CD1c-positive myeloid dendritic cell (primary cell): Measurements from ENCODE around the gene CEBPG.

Experiments
- DNase-seq: peaks from one replicate; pipeline ENCODE4 v3.0.0-alpha.2; 2016; ENCODE audit errors: extremely low spot score

The CEBPG gene

DNA sequence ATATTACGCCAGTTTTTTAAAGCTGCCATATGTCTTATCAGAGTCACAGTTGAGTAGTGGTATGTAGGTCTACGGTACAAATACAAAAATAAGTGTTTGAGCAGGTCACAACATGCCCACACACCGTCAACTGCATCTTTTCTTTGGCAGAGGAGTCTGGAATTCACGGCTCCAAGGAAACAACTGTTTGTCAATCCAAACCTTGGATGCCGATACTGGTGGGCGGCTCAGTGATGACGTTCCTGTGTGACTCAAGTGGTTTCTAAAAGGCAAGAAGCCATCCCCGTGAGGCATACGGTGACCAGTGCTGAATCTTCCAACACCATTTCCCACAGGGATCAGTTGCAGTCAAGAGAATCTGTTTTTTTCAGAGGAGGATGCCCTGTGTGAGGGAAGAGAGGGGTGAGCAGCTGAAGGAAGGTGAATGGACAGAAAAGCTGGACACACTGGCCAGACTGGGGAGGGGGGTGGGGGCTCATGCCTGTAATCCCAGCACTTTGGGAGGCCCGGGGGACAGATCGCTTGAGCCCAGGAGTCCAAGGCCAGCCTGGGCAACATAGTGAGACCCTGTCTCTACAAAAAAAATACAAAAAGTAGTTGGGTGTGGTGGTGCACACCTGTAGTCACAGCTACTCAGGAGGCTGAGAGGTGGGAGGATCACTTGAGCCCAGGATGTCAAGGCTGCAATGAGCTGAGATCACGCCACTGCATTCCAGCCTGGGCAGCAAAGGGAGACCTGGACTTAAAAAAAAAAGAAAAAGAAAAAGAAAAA lies 22.8 kb upstream of the CEBPG start:
- DNase-seq, result peak; percentile 32

GRCh38 chr19:33355535-33355934 lies 18.0 kb upstream of the CEBPG start:
- DNase-seq, result no peak

GRCh38 chr19:33357556-33357955 lies 16.0 kb upstream of the CEBPG start:
- no peak for DNase-seq

GRCh38 chr19:33358408-33358807 lies 15.1 kb upstream of the CEBPG start:
- no peak for DNase-seq

DNA sequence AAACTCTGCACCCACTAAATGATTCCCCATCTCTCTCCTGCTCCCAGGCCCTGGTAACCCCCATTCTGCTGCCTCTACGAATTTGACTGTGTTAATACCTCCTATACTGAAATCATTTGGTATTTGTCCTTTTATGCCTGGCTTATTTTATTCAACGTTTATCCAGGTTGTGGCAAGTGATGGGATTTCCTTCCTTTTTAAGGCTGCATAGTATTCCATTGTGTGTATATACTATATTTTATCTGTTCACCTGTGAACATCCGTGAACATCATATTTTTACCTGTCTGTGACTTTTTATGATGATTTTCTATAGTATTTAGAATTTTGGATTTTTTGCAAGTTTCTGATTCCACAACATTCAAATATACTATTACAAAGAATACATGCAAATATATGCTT lies 13.9 kb upstream of the CEBPG start:
- DNase-seq, result no peak

DNA sequence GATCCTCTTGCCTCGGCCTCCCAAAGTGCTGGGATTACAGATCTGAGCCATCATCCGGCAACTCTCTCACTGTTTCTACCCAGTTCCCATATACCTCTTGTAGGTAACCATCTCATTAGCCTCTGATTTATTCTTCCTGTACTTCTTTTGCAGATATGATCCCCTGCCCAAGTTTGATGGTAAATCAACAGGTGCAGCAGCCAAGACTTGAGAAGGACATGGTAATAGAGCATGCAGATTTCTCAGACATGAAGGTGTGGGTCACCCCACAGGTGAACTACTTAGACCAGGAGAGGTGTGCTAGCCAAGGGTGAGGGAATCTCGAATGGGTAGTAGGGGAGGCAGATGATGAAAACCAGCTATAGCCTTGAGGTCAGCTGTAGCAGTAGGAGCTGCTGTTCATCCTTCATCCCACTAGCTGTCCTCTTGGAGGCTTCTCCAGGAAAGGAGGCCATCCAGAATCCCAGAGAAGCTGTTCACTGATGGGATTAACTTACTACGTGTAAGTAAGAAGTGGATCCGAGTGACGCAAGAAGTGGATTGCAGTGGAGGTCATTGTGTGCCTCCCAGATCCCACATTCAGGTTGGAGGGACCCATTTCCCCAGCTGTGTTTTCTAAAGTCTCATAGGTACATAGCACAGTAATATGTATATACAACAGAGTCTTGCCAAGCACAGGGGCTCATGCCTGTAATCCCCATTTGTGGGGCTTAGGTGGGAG lies 10.8 kb upstream of the CEBPG start:
- DNase-seq, result no peak

- no peak for DNase-seq
Measured at GRCh38 chr19:33363476-33363875, 10.0 kb upstream of the CEBPG start.

DNA sequence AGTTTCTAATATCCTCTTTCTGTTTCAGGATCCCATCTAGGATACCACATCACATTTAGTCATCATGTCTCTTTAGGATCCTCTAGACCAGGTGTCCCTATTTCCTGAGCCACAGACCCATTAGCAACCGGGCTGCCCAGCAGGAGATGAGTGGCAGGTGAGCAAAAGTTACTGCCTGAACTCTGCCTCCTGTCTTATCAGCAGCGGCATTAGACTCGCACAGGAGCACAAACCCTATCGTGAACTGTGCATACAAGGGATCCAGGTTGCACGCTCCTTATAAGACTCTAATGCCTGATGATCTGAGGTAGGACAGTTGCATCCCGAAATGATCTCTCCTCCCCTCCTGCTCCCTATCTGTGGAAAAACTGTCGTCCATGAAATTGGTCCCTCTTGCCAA lies 7.8 kb upstream of the CEBPG start:
- no peak for DNase-seq

DNA sequence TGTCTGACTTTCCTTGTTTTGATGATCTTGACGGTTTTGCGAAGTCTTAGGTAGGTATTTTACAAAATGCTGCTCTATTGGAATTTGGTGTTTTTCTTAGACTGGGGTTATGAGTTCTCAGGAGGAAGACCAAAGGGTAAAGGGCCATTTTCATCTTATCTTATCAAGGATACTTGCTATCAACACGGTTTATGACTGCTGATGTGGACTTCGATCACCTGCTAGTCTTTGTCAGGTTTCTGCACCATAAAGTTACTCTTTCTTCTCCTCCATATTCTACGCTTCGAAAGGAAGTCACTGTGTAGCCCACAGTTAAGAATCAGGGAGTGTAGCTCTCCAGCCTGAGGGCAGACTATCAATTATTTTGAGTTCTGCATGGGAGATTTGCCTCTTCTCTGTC lies 7.4 kb upstream of the CEBPG start:
- DNase-seq, result no peak

DNA sequence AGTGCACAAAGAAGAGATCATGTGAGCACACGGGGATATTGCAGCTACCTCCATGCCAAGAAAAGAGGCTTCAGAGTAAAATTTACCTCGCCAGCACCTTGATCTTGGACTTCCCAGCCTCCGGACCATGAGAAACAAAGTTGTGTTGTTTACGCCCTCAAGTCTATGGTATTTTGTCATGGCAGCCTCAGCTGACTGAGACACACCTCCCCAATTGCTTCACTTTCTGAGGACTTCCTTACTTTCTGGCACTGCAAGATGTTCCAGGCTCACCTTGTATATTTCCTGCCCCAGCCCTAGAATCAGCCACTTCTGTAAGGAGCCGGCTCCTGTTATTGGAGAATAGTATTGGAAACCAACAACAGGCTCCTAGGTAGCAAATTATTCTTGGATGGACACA lies 6.6 kb upstream of the CEBPG start:
- no peak for DNase-seq

- no peak for DNase-seq
Measured at GRCh38 chr19:33368074-33368864, 5.2 kb upstream of the CEBPG start.

- DNase-seq, result no peak
Measured at GRCh38 chr19:33370783-33371182, 2.7 kb upstream of the CEBPG start.

- DNase-seq, result no peak
Measured at GRCh38 chr19:33374236-33374714, 766 bp downstream of the CEBPG start.

DNA sequence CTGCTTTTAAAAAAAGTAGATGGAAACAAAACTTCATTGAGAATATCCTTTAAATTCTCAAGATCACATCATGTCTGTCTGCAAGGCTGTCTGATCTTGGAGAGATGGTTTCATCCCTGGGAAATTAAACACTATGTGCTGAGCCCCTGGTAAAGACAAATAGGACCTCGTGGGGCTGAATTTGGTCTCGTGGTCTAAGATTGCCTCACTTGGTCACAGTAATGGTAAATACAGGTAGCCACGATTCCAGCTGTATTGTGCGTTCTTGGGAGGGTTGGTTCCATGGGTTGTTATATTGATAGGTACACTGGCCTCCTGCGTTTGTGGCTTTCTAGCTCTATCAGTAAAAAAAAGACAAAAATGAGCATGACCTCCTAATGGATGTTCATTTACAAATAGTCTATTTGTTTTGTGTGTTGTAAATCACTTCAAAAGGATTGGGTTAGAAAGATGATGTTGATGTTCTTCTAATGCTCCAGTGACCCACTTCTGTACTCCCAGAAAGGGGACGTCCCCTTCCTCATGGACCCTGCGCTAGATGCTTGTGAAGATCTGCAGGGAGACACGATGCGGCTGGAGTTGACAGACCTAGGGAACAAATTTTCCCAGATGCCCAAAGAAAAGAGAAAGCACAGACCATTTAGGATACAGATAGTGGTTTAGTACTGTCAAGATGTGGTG lies 1.8 kb downstream of the CEBPG start:
- DNase-seq, result no peak

- DNase-seq, result no peak
Measured at GRCh38 chr19:33375837-33376159, 2.3 kb downstream of the CEBPG start.

DNA sequence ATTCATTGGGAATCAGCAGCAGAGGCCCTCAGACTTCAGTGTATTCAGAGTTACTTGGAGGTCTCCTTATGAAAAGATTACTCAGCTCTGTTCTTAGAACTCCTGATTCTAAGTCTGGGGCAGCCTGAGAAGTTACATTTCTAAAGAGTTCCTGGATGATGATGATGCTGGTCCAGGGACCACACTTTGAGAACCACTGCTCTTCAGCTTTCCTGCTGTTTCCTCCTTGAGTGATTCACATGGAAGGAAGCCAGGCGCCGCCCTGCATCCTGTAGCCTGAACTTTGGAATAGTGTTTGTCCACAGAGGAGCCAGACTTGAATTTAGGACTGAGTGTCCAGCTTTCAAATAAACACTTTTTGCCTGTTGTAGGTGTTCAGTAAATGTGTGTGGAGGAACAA lies 2.9 kb downstream of the CEBPG start:
- no peak for DNase-seq

DNA sequence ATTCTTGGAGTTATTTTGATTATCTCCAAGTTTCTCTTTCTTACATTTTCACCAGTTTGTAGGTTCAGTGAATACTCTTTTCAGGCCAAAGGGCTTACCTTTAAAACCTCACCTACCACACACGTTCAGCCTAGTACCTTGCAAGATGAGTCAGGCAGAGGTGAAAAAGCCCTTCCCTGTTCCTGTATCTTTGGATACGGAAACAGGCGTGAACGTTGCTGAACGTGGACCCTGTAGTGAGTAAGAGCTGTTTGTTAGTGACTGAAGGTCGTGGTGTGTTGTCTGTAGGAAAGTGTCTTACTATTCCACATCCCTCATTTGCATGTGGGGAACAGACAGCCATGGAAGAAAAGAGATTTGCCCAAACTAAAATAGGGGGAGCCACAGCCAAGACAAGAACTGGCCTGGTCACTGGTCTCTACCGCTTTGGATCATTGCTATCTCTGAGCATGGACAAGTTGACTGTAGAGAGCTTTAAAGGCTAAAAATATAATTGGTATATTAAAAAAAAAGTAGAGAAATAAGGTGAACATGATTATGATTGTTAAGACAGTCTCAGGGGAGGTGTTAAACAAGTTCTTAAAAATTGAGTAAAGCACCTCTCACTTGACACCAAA lies 3.5 kb downstream of the CEBPG start:
- no peak for DNase-seq

DNA sequence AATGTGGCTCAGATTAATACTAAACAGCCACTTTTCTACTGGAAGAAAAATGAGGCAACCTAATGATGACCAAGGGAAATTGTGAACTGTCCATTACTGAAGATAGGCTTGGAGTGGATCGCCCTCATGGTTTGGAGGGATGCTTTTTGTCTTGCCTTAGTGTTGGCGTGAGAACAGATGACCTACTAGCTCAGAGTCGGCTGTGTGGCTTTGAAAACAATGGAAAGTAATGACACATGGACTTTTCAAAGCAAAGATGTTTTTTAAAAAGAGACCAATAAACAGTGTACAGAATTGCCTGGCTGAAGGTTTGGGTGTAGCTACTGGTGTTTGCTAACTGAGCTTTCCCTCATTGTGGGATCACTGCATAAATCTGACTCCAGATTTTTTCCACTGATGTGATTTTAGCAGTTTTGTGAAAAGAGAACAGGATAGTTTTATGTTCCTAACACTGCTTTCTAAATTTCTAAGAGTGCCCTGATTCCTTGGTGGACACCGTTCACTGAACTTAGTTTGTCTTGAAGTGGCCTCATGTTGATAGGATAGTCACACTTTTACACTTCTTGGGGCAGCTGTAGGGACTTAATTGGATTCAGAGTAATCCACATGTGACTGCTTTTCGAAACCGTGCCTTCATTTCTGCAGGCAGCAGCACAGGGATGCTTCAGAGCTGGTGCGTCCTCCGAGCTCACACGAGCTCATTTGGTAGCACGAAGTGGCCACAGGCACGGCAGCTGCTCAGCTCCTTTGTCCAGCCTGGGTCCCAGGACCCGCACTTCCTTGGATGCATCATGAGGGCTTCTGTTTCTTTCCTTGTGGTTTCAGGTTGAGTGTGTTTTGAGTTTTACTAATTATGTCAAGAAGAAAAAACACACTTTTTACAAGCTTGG lies 4.3 kb downstream of the CEBPG start:
- DNase-seq, result no peak

GRCh38 chr19:33379151-33379829 lies 5.8 kb downstream of the CEBPG start:
- no peak for DNase-seq

- no peak for DNase-seq
Measured at GRCh38 chr19:33381101-33381500, 7.6 kb downstream of the CEBPG start.
